GM12878 (cell line): ENCODE measurements around the gene SARS2. TPM values are rescaled to one million over a fixed set of nuclear protein-coding genes. Genes with fewer than 3 reads are reported as not detected.

ENCODE experiments used
- ATAC-seq: fragments of 200-7000 bp; cut with Tn5 transposase; 3 replicates; pipeline ENCODE4 v1.9.1; 2020; ENCODE audit warnings: mild to moderate bottlenecking, moderate library complexity
- BruUV-seq: library from RNA; stranded (reverse); fragments of 400-500 nt; replicated peaks from 2 replicates; lab custom pipeline; 2021; lab: Mats Ljungman, UMichigan
- CTCF ChIA-PET: fragments of 300-600 bp; sonication (Branson Sonifier 250); formaldehyde crosslinking; extraction: SDS; loops from one replicate; lab custom pipeline; 2021; ENCODE audit warnings: inconsistent platforms; lab: Yijun Ruan, JAX
- POLR2A ChIA-PET: fragments of 350-600 bp; formaldehyde crosslinking; extraction: SDS; loops from one replicate; lab custom pipeline; 2021; ENCODE audit warnings: inconsistent platforms; lab: Charles Lee
- RAD21 ChIA-PET: fragments of 300-600 bp; sonication (Branson Sonifier 250); formaldehyde crosslinking; loops from one replicate; lab custom pipeline; 2023; ENCODE audit warnings: antibody characterized with exemption; ENCODE audit not compliant: unreplicated experiment; lab: Charles Lee
- SMC1A ChIA-PET: fragments of 300-600 bp; sonication (Branson Sonifier 250); formaldehyde crosslinking; loops from one replicate; lab custom pipeline; 2023; ENCODE audit not compliant: unreplicated experiment, uncharacterized antibody; lab: Charles Lee
- DNase-seq: peaks from one replicate; pipeline ENCODE4 v3.0.0-alpha.2; 2011; ENCODE audit warnings: low read depth, low spot score
- FAIRE-seq: peaks from 3 replicates; lab custom pipeline; 2011; peaks lifted over from hg19 to GRCh38; lab: Jason Lieb, UNC
- H2AFZ ChIP-seq: 2 replicates; pipeline ENCODE4 v1.6.0; 2011; ENCODE audit warnings: low read depth, low read length, control low read depth; ENCODE audit not compliant: control insufficient read depth
- H3K27ac ChIP-seq: 2 replicates; pipeline ENCODE4 v1.5.1; 2011; ENCODE audit warnings: control low read depth; ENCODE audit not compliant: control insufficient read depth, insufficient read depth
- H3K27me3 ChIP-seq, 2 experiments: replicated peaks in 1 of 2; 2 replicates each; pipeline versions ENCODE4 v1.6.0 to v1.6.1; 2011; ENCODE audit warnings: low read length in 1 of 2; ENCODE audit not compliant: control insufficient read depth in 2 of 2, insufficient read depth in 2 of 2
- H3K36me3 ChIP-seq, 2 experiments: 2 replicates each; pipeline ENCODE4 v1.5.1; 2011; ENCODE audit warnings: low read length in 1 of 2; ENCODE audit not compliant: control insufficient read depth in 2 of 2, insufficient read depth in 2 of 2
- H3K4me1 ChIP-seq: 2 replicates; pipeline ENCODE4 v1.6.1; 2011; ENCODE audit warnings: mild to moderate bottlenecking, low read length, moderate library complexity, mixed read lengths; ENCODE audit not compliant: control insufficient read depth, insufficient read depth
- H3K4me2 ChIP-seq: 2 replicates; pipeline ENCODE4 v1.6.0; 2011; ENCODE audit warnings: control low read depth; ENCODE audit not compliant: control insufficient read depth, insufficient read depth
- H3K4me3 ChIP-seq: fragments of 200-600 bp; sonication (generic); 2 replicates; pipeline ENCODE4 v1.5.1; 2016
- H3K79me2 ChIP-seq: 2 replicates; pipeline ENCODE4 v1.6.0; 2011; ENCODE audit warnings: low read length; ENCODE audit not compliant: control insufficient read depth, insufficient read depth
- H3K9ac ChIP-seq: 2 replicates; pipeline ENCODE4 v1.8.0; 2011; ENCODE audit warnings: low read length, control low read depth, mixed read lengths; ENCODE audit not compliant: control insufficient read depth, insufficient read depth
- H3K9me3 ChIP-seq: replicated peaks from 3 replicates; pipeline ENCODE4 v1.5.1; 2011; ENCODE audit warnings: mild to moderate bottlenecking, low read length; ENCODE audit not compliant: control insufficient read depth, insufficient read depth
- H4K20me1 ChIP-seq: 2 replicates; pipeline ENCODE4 v1.6.0; 2011; ENCODE audit not compliant: control insufficient read depth, insufficient read depth
- CBFB ChIP-seq: IDR thresholded peaks from 2 replicates; pipeline ENCODE4 v1.6.1; 2016; ENCODE audit warnings: antibody characterized with exemption, low read depth
- CHD4 ChIP-seq: fragments of 200-600 bp; sonication (generic); IDR thresholded peaks from 2 replicates; pipeline ENCODE4 v1.6.1; 2016; ENCODE audit warnings: mild to moderate bottlenecking
- FOS ChIP-seq: IDR thresholded peaks from 3 replicates; pipeline ENCODE4 v1.6.1; 2011; ENCODE audit warnings: borderline replicate concordance; ENCODE audit not compliant: insufficient read length; ENCODE audit errors: extremely low read depth
- GATAD2B ChIP-seq: fragments of 450-650 bp; conservative IDR thresholded peaks from 2 replicates; pipeline ENCODE4 v1.6.1; 2017; ENCODE audit warnings: low read depth, mild to moderate bottlenecking, moderate library complexity
- MEF2A ChIP-seq: IDR thresholded peaks from 2 replicates; pipeline ENCODE4 v1.6.1; 2011; ENCODE audit warnings: low read depth, mild to moderate bottlenecking, low read length, moderate library complexity; ENCODE audit not compliant: insufficient read depth
- MYB ChIP-seq: fragments of 150-350 bp; IDR thresholded peaks from 2 replicates; pipeline ENCODE4 v1.6.1; 2014; ENCODE audit warnings: mild to moderate bottlenecking, low read depth, low read length, borderline replicate concordance
- NR2C1 ChIP-seq: fragments of 450-650 bp; IDR thresholded peaks from 2 replicates; pipeline ENCODE4 v1.6.1; 2017; ENCODE audit warnings: antibody characterized with exemption, mild to moderate bottlenecking, moderate library complexity
- PML ChIP-seq: IDR thresholded peaks from 2 replicates; pipeline ENCODE4 v1.6.1; 2012; ENCODE audit warnings: low read length, inconsistent platforms
- POLR2AphosphoS2 ChIP-seq: IDR thresholded peaks from 2 replicates; pipeline ENCODE4 v1.6.1; 2011; ENCODE audit warnings: low read depth, mild to moderate bottlenecking, low read length, improper control_type of control experiment, moderate library complexity
- POU2F2 ChIP-seq: IDR thresholded peaks from 3 replicates; pipeline ENCODE4 v1.6.1; 2011; ENCODE audit warnings: low read depth, mild to moderate bottlenecking, low read length, borderline replicate concordance
- TCF12 ChIP-seq: IDR thresholded peaks from 2 replicates; pipeline ENCODE4 v1.6.1; 2011; ENCODE audit warnings: low read depth, mild to moderate bottlenecking, low read length
- WGBS: methylation state at CpG from one replicate; pipeline ENCODE4 v1.1.6; 2016; ENCODE audit warnings: low lambda C conversion rate; ENCODE audit not compliant: insufficient replicate concordance, insufficient coverage; ENCODE audit errors: missing lambda C conversion rate; 5-methylcytosine and 5-hydroxymethylcytosine counted together
- in situ Hi-C: fragments of 300-500 bp; cut with MboI; formaldehyde crosslinking; loops from 9 replicates; pipeline ENCODE4 v1.14.3; 2018; ENCODE audit warnings: mixed read lengths
- intact Hi-C: fragments of 100-400 bp; cut with micrococcal nuclease; formaldehyde crosslinking; loops from one replicate; pipeline ENCODE4 v1.14.2; 2022; ENCODE audit not compliant: unreplicated experiment
- polyA plus RNA-seq, 11 experiments: library from polyadenylated mRNA; depleted of rRNA in 4 of 11; unstranded in 6 of 11; stranded (reverse) in 5 of 11; fragments of >200 nt; fragmentation: Nextera tagmentation in 4 of 11; fragmentation: Illumina TruSeq in 1 of 11; extraction: Ambion mirVana in 4 of 11; extraction: Trizol in 1 of 11; gene quantifications; 1 replicate in 1 of 11; 2 replicates in 10 of 11; pipeline versions ENCODE4 v1.2.1 to v1.2.3, GENCODE V29; 2011 to 2016; ENCODE audit warnings: inconsistent platforms in 2 of 11, missing spikeins in 2 of 11, low read depth in 1 of 11
- total RNA-seq, 4 experiments: library from RNA; depleted of rRNA in 3 of 4; stranded (reverse); fragments of >200 nt in 3 of 4; fragmentation: Illumina TruSeq in 1 of 4; extraction: Trizol in 1 of 4; gene quantifications; 2 replicates each; pipeline versions ENCODE4 v1.2.1 to v1.2.3, GENCODE V29; 2013 to 2021
- TF ChIP-seq, protein P1 (sequence below): IDR thresholded peaks from 2 replicates; pipeline ENCODE4 v1.6.1; 2012; ENCODE audit warnings: mild to moderate bottlenecking, low read depth, low read length
- TF ChIP-seq, protein P2 (sequence below): fragments of 450-650 bp; formaldehyde crosslinking; IDR thresholded peaks from 2 replicates; pipeline ENCODE4 v1.4.0; 2020; ENCODE audit warnings: mild to moderate bottlenecking, moderate library complexity
- TF ChIP-seq, protein P3 (sequence below): IDR thresholded peaks from 2 replicates; pipeline ENCODE4 v1.6.1; 2011; ENCODE audit warnings: low read depth, mild to moderate bottlenecking, low read length, moderate library complexity, borderline replicate concordance; ENCODE audit errors: extremely low read depth

The SARS2 gene
- total and polyA plus RNA-seq, 10 of the 15 experiments (the other 5 are each of a cell fraction or from before 2014, with no cell fraction given): 2.6 to 50.3 (median 27.5) TPM

DNA sequence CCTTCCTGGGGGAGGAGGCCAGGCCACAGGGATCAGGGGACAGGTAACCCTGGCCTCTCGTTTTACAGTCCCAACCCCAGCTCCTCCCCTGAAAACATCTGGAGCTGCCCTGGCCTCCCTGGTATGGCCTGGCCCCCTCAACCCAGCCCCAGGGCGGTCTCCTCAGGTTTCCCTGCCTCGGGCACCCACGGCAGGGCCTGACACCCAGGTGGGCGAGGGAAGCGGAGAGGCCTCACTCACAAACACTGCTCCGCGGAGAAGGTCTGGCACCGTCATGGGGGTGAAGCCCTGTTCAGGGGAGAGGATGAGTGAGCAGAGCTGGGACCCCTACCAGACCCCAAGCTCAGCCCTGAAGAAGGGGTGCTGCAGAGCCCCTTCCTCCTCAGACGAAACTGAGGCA, 12.0 kb downstream of the SARS2 start:
- ChIA-PET CTCF (interaction anchor here (2.3 kb wide), 1 partner anchor 11 kb away, joined by 14 read pairs; the partner anchor contains the start of genes MRPS12 and SARS2), RAD21 (no interaction called here), SMC1A (no interaction called here), POLR2A (interaction anchor here (0.5 kb wide), 1 partner anchor 502 kb away, joined by 3 read pairs; no protein-coding TSS in a partner anchor)
- Histone ChIP-seq H4K20me1 (no peaks in the 10 kb centered on the region), H3K4me1 (no peaks in the 10 kb centered on the region), H3K27ac (no peak overlapping the region), H3K27me3 (no peaks in the 10 kb centered on the region), H3K9ac (no peak overlapping the region), H2AFZ (no peak overlapping the region), H3K4me2 (no peak overlapping the region), H3K4me3 (no peak overlapping the region), H3K9me3 (no peaks in the 10 kb centered on the region), H3K36me3 (peaks cover 0 to 8% of the 10 kb centered on the region in 2 experiments; a peak in 2 of 4 replicates), H3K79me2 (no peaks in the 10 kb centered on the region)
- intact Hi-C loops: no loop called here
- BruUV-seq: no TSS peak
- in situ Hi-C loops: no loop called here
- no peak for DNase-seq
- no peak for FAIRE-seq
- ATAC-seq: no peak
- TF ChIP-seq TCF12 (no peak), CBFB (no peak), MYB (no peak), POU2F2 (no peak), PML (no peak), POLR2AphosphoS2 (no peak), CHD4 (no peak), NR2C1 (no peak), GATAD2B (no peak), MEF2A (no peak), FOS (no peak)
- TF ChIP-seq, protein P1, sequence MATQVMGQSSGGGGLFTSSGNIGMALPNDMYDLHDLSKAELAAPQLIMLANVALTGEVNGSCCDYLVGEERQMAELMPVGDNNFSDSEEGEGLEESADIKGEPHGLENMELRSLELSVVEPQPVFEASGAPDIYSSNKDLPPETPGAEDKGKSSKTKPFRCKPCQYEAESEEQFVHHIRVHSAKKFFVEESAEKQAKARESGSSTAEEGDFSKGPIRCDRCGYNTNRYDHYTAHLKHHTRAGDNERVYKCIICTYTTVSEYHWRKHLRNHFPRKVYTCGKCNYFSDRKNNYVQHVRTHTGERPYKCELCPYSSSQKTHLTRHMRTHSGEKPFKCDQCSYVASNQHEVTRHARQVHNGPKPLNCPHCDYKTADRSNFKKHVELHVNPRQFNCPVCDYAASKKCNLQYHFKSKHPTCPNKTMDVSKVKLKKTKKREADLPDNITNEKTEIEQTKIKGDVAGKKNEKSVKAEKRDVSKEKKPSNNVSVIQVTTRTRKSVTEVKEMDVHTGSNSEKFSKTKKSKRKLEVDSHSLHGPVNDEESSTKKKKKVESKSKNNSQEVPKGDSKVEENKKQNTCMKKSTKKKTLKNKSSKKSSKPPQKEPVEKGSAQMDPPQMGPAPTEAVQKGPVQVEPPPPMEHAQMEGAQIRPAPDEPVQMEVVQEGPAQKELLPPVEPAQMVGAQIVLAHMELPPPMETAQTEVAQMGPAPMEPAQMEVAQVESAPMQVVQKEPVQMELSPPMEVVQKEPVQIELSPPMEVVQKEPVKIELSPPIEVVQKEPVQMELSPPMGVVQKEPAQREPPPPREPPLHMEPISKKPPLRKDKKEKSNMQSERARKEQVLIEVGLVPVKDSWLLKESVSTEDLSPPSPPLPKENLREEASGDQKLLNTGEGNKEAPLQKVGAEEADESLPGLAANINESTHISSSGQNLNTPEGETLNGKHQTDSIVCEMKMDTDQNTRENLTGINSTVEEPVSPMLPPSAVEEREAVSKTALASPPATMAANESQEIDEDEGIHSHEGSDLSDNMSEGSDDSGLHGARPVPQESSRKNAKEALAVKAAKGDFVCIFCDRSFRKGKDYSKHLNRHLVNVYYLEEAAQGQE: no peak
- TF ChIP-seq, protein P2, sequence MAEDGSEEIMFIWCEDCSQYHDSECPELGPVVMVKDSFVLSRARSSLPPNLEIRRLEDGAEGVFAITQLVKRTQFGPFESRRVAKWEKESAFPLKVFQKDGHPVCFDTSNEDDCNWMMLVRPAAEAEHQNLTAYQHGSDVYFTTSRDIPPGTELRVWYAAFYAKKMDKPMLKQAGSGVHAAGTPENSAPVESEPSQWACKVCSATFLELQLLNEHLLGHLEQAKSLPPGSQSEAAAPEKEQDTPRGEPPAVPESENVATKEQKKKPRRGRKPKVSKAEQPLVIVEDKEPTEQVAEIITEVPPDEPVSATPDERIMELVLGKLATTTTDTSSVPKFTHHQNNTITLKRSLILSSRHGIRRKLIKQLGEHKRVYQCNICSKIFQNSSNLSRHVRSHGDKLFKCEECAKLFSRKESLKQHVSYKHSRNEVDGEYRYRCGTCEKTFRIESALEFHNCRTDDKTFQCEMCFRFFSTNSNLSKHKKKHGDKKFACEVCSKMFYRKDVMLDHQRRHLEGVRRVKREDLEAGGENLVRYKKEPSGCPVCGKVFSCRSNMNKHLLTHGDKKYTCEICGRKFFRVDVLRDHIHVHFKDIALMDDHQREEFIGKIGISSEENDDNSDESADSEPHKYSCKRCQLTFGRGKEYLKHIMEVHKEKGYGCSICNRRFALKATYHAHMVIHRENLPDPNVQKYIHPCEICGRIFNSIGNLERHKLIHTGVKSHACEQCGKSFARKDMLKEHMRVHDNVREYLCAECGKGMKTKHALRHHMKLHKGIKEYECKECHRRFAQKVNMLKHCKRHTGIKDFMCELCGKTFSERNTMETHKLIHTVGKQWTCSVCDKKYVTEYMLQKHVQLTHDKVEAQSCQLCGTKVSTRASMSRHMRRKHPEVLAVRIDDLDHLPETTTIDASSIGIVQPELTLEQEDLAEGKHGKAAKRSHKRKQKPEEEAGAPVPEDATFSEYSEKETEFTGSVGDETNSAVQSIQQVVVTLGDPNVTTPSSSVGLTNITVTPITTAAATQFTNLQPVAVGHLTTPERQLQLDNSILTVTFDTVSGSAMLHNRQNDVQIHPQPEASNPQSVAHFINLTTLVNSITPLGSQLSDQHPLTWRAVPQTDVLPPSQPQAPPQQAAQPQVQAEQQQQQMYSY (CRISPR knock-in tag): no peak
- TF ChIP-seq, protein P3, sequence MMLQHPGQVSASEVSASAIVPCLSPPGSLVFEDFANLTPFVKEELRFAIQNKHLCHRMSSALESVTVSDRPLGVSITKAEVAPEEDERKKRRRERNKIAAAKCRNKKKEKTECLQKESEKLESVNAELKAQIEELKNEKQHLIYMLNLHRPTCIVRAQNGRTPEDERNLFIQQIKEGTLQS: no peak
- WGBS: 77% methylated on average over 10 of the region's 10 CpGs
